HepG2 (cell line): ENCODE results near the gene TANC1. TPM values are rescaled to one million over a fixed set of nuclear protein-coding genes. Genes with fewer than 3 reads are reported as not detected.
A peak's percentile ranks its signal among the peaks of the same experiment; 100 is the strongest.

Experiments
- ATAC-seq: fragments of 200-7000 bp; cut with Tn5 transposase; 3 replicates; pipeline ENCODE4 v1.9.1; 2020; ENCODE audit warnings: mild to moderate bottlenecking, moderate library complexity
- BruUV-seq: library from RNA; stranded (reverse); fragments of 400-500 nt; replicated peaks from 2 replicates; lab custom pipeline; 2021; lab: Mats Ljungman, UMichigan
- CTCF ChIA-PET: fragments of 300-600 bp; formaldehyde crosslinking; extraction: SDS; loops from one replicate; lab custom pipeline; 2021; ENCODE audit warnings: low total read pairs, inconsistent platforms, low intra/inter-chr PET ratio; lab: Yijun Ruan, JAX
- POLR2A ChIA-PET: fragments of 350-600 bp; sonication (Branson Sonifier 250); formaldehyde crosslinking; loops from one replicate; lab custom pipeline; 2020; ENCODE audit warnings: antibody characterized with exemption, inconsistent platforms; lab: Yijun Ruan, JAX
- DNase-seq: peaks from one replicate; pipeline ENCODE4 v3.0.0-alpha.2; 2015; ENCODE audit warnings: low spot score
- FAIRE-seq: peaks from 3 replicates; lab custom pipeline; 2011; peaks lifted over from hg19 to GRCh38; lab: Jason Lieb, UNC
- H2AFZ ChIP-seq: one replicate; pipeline ENCODE4 v1.6.1; 2011; ENCODE audit warnings: low read length, inconsistent platforms
- H3K27ac ChIP-seq: fragments of 300-600 bp; 3 replicates; pipeline ENCODE4 v1.8.0; 2011; ENCODE audit warnings: mixed run types, mild to moderate bottlenecking, mixed read lengths, low read length, inconsistent platforms; ENCODE audit not compliant: insufficient read depth; ENCODE audit errors: extremely low read length
- H3K27me3 ChIP-seq, 2 experiments: fragments of 200-600 bp in 1 of 2; 2 replicates in 1 of 2; 3 replicates in 1 of 2; pipeline versions ENCODE4 v1.6.0 to v1.8.0; 2011; ENCODE audit warnings: low read length in 2 of 2, mild to moderate bottlenecking in 2 of 2, moderate library complexity in 2 of 2, inconsistent platforms in 1 of 2; ENCODE audit not compliant: insufficient read depth in 2 of 2, control insufficient read depth in 1 of 2
- H3K36me3 ChIP-seq, 2 experiments: fragments of 200-600 bp in 1 of 2; replicated peaks in 1 of 2; 2 replicates in 1 of 2; 3 replicates in 1 of 2; pipeline versions ENCODE4 v1.5.1 to v1.8.0; 2011; ENCODE audit warnings: low read length in 2 of 2, inconsistent platforms in 1 of 2; ENCODE audit not compliant: insufficient read depth in 2 of 2, control insufficient read depth in 1 of 2
- H3K4me1 ChIP-seq: 2 replicates; pipeline ENCODE4 v1.5.1; 2012; ENCODE audit warnings: low read length, inconsistent platforms; ENCODE audit not compliant: insufficient read depth
- H3K4me2 ChIP-seq: 2 replicates; pipeline ENCODE4 v1.6.0; 2011; ENCODE audit warnings: low read depth, low read length, inconsistent platforms
- H3K4me3 ChIP-seq, 3 experiments: fragments of 200-600 bp in 1 of 3; sonication (generic), shearing (Covaris generic) in 1 of 3; replicated peaks in 1 of 3; 2 replicates each; pipeline ENCODE4 v1.5.1; 2011 to 2016; ENCODE audit warnings: low read length in 3 of 3, inconsistent platforms in 2 of 3, low read depth in 2 of 3, mild to moderate bottlenecking in 2 of 3, control low read depth in 1 of 3, mixed read lengths in 1 of 3; ENCODE audit not compliant: insufficient read depth in 1 of 3
- H3K79me2 ChIP-seq: one replicate; pipeline ENCODE4 v1.6.1; 2011; ENCODE audit warnings: low read length, inconsistent platforms; ENCODE audit not compliant: insufficient read depth
- H3K9ac ChIP-seq: 2 replicates; pipeline ENCODE4 v1.6.0; 2011; ENCODE audit warnings: mild to moderate bottlenecking, low read depth, low read length, inconsistent platforms; ENCODE audit not compliant: insufficient read depth
- H3K9me3 ChIP-seq: 2 replicates; pipeline ENCODE4 v1.5.1; 2012; ENCODE audit warnings: mild to moderate bottlenecking, low read length
- H4K20me1 ChIP-seq: 2 replicates; pipeline ENCODE4 v1.6.0; 2011; ENCODE audit warnings: inconsistent platforms, mild to moderate bottlenecking, low read length, moderate library complexity; ENCODE audit not compliant: insufficient read depth
- AGO2 ChIP-seq: fragments of 200-400 bp; formaldehyde crosslinking; optimal IDR thresholded peaks from 2 replicates; pipeline ENCODE3; 2017; ENCODE audit warnings: mild to moderate bottlenecking, low read depth, low read length, moderate library complexity
- ATF7 ChIP-seq, 2 experiments: fragments of 450-650 bp in 1 of 2; sonication (generic) in 1 of 2; formaldehyde crosslinking in 1 of 2; IDR thresholded peaks; 2 replicates each; pipeline versions ENCODE4 v1.4.0 to v1.6.1; 2016 to 2020; ENCODE audit warnings: antibody characterized with exemption in 1 of 2, mild to moderate bottlenecking in 1 of 2, missing genetic modification reagents in 1 of 2
- CREB1 ChIP-seq, 2 experiments: fragments of 450-650 bp in 1 of 2; IDR thresholded peaks; 2 replicates each; pipeline ENCODE4 v1.6.1; 2016 to 2017; ENCODE audit warnings: control low read depth in 1 of 2, mild to moderate bottlenecking in 1 of 2, missing compliant biosample characterization in 1 of 2, missing genetic modification characterization in 1 of 2
- GZF1 ChIP-seq: sonication (generic); formaldehyde crosslinking; IDR thresholded peaks from 2 replicates; pipeline ENCODE4 v1.5.1; 2020; ENCODE audit warnings: mild to moderate bottlenecking, missing genetic modification reagents
- SP1 ChIP-seq, 2 experiments: fragments of 450-650 bp in 1 of 2; sonication (generic) in 1 of 2; formaldehyde crosslinking in 1 of 2; IDR thresholded peaks; 2 replicates each; pipeline versions ENCODE4 v1.4.0 to v1.6.1; 2016 to 2020; ENCODE audit warnings: missing genetic modification reagents in 1 of 2
- ZMYM4 ChIP-seq: sonication (generic); formaldehyde crosslinking; IDR thresholded peaks from 2 replicates; pipeline ENCODE4 v1.8.1; 2023; ENCODE audit warnings: mild to moderate bottlenecking, missing genetic modification reagents
- WGBS: methylation state at CpG from one replicate; pipeline ENCODE4 v1.1.6; 2017; ENCODE audit warnings: low lambda C conversion rate; 5-methylcytosine and 5-hydroxymethylcytosine counted together
- in situ Hi-C: cut with HindIII; loops from 2 replicates; pipeline ENCODE4 v1.10.0; 2017; ENCODE audit warnings: low pct_unique_long_range_greater_than_20kb; ENCODE audit not compliant: extremely low pct_ligation_motif_present
- intact Hi-C: fragments of 100-400 bp; cut with micrococcal nuclease; formaldehyde crosslinking; loops from one replicate; pipeline ENCODE4 v1.10.0; 2022; ENCODE audit not compliant: unreplicated experiment
- polyA plus RNA-seq, 8 experiments: library from polyadenylated mRNA; depleted of rRNA in 3 of 8; stranded (reverse) in 7 of 8; unstranded in 1 of 8; fragments of >200 nt; fragmentation: Illumina TruSeq in 4 of 8; extraction: Trizol in 4 of 8; gene quantifications; 2 replicates each; pipeline versions ENCODE4 v1.2.1 to v1.2.3, GENCODE V29; 2011 to 2016; ENCODE audit warnings: low read depth in 4 of 8, missing spikeins in 1 of 8, mixed read lengths in 1 of 8; ENCODE audit not compliant: insufficient read depth in 1 of 8
- total RNA-seq, 5 experiments: library from RNA; depleted of rRNA; stranded (reverse); fragments of >200 nt; fragmentation: Illumina TruSeq; extraction: Trizol; gene quantifications; 2 replicates each; pipeline ENCODE4 v1.2.3, GENCODE V29; 2016; ENCODE audit warnings: low read depth in 1 of 5
- TF ChIP-seq, protein P1 (sequence below): IDR thresholded peaks from 2 replicates; pipeline ENCODE4 v1.6.1; 2016
- TF ChIP-seq, protein P2 (sequence below), 2 experiments: fragments of 450-650 bp in 1 of 2; sonication (generic) in 1 of 2; formaldehyde crosslinking; IDR thresholded peaks; 2 replicates each; pipeline versions ENCODE4 v1.5.0 to v1.8.0; 2020 to 2022; ENCODE audit warnings: mild to moderate bottlenecking in 1 of 2, missing genetic modification reagents in 1 of 2
- TF ChIP-seq, protein P3 (sequence below): sonication (generic); formaldehyde crosslinking; IDR thresholded peaks from 2 replicates; pipeline ENCODE4 v1.4.0; 2020; ENCODE audit warnings: missing genetic modification reagents

Gene TANC1
- total and polyA plus RNA-seq, 2 of the 13 experiments (the other 11 are each of a cell fraction or from before 2014, with no cell fraction given): 2.3 to 5.6 TPM

DNA sequence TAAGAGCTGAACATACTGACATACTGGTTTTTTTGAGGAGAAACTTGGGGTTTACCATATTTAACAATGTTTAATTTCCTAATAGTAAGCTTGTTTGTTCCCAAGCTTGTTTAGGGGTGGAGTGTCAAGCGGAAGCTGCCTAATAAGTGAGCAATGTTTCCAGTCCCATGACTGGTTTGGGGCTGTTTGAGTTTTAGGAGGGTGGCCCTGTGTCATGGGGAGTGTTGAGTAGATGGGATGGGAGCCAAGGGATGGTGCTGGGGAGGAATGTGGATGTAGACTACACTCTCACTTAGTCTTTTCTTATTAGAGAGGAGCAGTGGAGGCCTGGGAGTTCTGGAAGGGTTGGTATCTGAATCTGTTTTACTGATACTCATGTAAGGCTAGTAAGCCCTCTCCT is 128.5 kb downstream of the TANC1 start (continued):
- TF ChIP-seq SP1 (IDR thresholded peaks at IDR 0.05) (no peak), SP1 (CRISPR knock-in tag; IDR thresholded peaks at IDR 0.05) (no peak), AGO2 (no peak), ZMYM4 (no peak), GZF1 (no peak)
- TF ChIP-seq, protein P1, sequence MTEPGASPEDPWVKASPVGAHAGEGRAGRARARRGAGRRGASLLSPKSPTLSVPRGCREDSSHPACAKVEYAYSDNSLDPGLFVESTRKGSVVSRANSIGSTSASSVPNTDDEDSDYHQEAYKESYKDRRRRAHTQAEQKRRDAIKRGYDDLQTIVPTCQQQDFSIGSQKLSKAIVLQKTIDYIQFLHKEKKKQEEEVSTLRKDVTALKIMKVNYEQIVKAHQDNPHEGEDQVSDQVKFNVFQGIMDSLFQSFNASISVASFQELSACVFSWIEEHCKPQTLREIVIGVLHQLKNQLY (CRISPR knock-in tag): no peak

DNA sequence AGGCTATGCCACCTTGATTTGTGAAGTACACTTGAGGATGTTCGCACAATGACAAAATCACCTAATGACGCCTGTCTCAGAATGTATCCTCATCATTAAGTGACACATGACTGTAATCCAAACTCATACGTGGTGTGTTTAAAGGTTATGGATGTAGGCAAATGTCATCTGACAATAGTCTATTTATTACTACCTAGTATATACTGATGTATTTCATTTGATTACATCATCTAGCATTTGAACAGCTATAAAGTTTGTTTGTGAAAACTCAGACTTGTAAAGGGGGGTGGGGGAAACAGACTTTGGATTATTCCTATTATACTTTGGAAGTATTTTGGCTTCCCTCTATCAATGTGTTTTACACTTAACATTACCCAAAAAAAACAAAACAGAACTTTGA is 129.9 kb downstream of the TANC1 start:
- Histone ChIP-seq H3K9me3 (peaks cover 14% of the 10 kb centered on the region), H3K4me3 (no peak overlapping the region), H3K27me3 (no peaks in the 10 kb centered on the region), H3K36me3 (no peaks in the 10 kb centered on the region), H3K9ac (no peak overlapping the region), H3K4me1 (peaks cover 26% of the 10 kb centered on the region), H4K20me1 (no peaks in the 10 kb centered on the region), H3K79me2 (no peaks in the 10 kb centered on the region), H3K4me2 (no peak overlapping the region), H3K27ac (no peak overlapping the region), H2AFZ (no peak overlapping the region)
- intact Hi-C loops (loop anchor here (5.0 kb wide), 1 partner anchor 836 kb away; no protein-coding TSS in a partner anchor), in situ Hi-C loops (no loop called here)
- ATAC-seq: no peak
- no peak for DNase-seq
- no peak for FAIRE-seq
- no TSS peak for BruUV-seq
- TF ChIP-seq CREB1 (IDR thresholded peaks at IDR 0.05) (0 out of 2 replicates have a peak, but pooled peaks have one; percentile 19), CREB1 (CRISPR knock-in tag; IDR thresholded peaks at IDR 0.05) (no peak), ATF7 (IDR thresholded peaks at IDR 0.05) (peak; percentile 61), ATF7 (CRISPR knock-in tag; IDR thresholded peaks at IDR 0.05) (no peak)
- TF ChIP-seq, protein P2, sequence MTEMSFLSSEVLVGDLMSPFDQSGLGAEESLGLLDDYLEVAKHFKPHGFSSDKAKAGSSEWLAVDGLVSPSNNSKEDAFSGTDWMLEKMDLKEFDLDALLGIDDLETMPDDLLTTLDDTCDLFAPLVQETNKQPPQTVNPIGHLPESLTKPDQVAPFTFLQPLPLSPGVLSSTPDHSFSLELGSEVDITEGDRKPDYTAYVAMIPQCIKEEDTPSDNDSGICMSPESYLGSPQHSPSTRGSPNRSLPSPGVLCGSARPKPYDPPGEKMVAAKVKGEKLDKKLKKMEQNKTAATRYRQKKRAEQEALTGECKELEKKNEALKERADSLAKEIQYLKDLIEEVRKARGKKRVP (CRISPR knock-in tag; IDR thresholded peaks at IDR 0.05): peak in 1 of 2 experiments; percentile 75; a peak in 2 of 4 replicates
- TF ChIP-seq, protein P3, sequence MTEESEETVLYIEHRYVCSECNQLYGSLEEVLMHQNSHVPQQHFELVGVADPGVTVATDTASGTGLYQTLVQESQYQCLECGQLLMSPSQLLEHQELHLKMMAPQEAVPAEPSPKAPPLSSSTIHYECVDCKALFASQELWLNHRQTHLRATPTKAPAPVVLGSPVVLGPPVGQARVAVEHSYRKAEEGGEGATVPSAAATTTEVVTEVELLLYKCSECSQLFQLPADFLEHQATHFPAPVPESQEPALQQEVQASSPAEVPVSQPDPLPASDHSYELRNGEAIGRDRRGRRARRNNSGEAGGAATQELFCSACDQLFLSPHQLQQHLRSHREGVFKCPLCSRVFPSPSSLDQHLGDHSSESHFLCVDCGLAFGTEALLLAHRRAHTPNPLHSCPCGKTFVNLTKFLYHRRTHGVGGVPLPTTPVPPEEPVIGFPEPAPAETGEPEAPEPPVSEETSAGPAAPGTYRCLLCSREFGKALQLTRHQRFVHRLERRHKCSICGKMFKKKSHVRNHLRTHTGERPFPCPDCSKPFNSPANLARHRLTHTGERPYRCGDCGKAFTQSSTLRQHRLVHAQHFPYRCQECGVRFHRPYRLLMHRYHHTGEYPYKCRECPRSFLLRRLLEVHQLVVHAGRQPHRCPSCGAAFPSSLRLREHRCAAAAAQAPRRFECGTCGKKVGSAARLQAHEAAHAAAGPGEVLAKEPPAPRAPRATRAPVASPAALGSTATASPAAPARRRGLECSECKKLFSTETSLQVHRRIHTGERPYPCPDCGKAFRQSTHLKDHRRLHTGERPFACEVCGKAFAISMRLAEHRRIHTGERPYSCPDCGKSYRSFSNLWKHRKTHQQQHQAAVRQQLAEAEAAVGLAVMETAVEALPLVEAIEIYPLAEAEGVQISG (CRISPR knock-in tag): no peak
- ChIA-PET CTCF (no interaction called here), POLR2A (no interaction called here)
- WGBS: 91% methylated on average over 3 of the region's 3 CpGs
